Measurements from ENCODE around the gene SNTA1.
"Not testable (repeated sequence)": the region's sequence is repeated elsewhere in the genome, so short reads cannot be mapped to it uniquely, and the experiment has no call there.

Gene SNTA1

GRCh38 chr20:33401184-33401920, 42.2 kb downstream of the SNTA1 start, which contains the start of gene CDK5RAP1:
CDK5RAP1 (minus strand) TSS chr20:33401519; CDS start chr20:33397064, 4,455 bp downstream.
- FAIRE-seq, result peak; percentile 82
- peak; percentile 66 for DNase-seq (ENCODE audit: extremely low spot score, insufficient read length, low read depth)

- FAIRE-seq, result no peak
Measured at GRCh38 chr20:33400812-33401183, 42.8 kb downstream of the SNTA1 start.

GRCh38 chr20:33399924-33400323, 43.6 kb downstream of the SNTA1 start:
- no peak for FAIRE-seq
- DNase-seq (ENCODE audit: extremely low spot score, insufficient read length, low read depth), result no peak

More at GRCh38 chr20:33400812-33401183, 42.8 kb downstream of the SNTA1 start:
- DNase-seq (ENCODE audit: extremely low spot score, insufficient read length, low read depth), result no peak

GRCh38 chr20:33394718-33395117, 48.8 kb downstream of the SNTA1 start:
- DNase-seq (ENCODE audit: extremely low spot score, insufficient read length, low read depth) (no peak), FAIRE-seq (no peak)

GRCh38 chr20:33393609-33394008, 50.0 kb downstream of the SNTA1 start:
- FAIRE-seq, result no peak
- no peak for DNase-seq (ENCODE audit: extremely low spot score, insufficient read length, low read depth)

- DNase-seq (ENCODE audit: extremely low spot score, insufficient read length, low read depth) (no peak), FAIRE-seq (no peak)
Measured at GRCh38 chr20:33391722-33392415, 51.7 kb downstream of the SNTA1 start.

GRCh38 chr20:33389326-33389725, 54.2 kb downstream of the SNTA1 start:
- DNase-seq (ENCODE audit: extremely low spot score, insufficient read length, low read depth); FAIRE-seq: not testable (repeated sequence)

GRCh38 chr20:33388268-33388667, 55.3 kb downstream of the SNTA1 start:
- FAIRE-seq, result no peak
- no peak for DNase-seq (ENCODE audit: extremely low spot score, insufficient read length, low read depth)

- FAIRE-seq, result no peak
Measured at GRCh38 chr20:33387177-33387576, 56.4 kb downstream of the SNTA1 start.

GRCh38 chr20:33386673-33387072, 56.9 kb downstream of the SNTA1 start:
- DNase-seq (ENCODE audit: extremely low spot score, insufficient read length, low read depth), result no peak

More at GRCh38 chr20:33387177-33387576, 56.4 kb downstream of the SNTA1 start:
- DNase-seq (ENCODE audit: extremely low spot score, insufficient read length, low read depth), result no peak

GRCh38 chr20:33377366-33377765, 66.2 kb downstream of the SNTA1 start:
- FAIRE-seq, result no peak
- DNase-seq (ENCODE audit: extremely low spot score, insufficient read length, low read depth), result no peak

More at GRCh38 chr20:33386673-33387072, 56.9 kb downstream of the SNTA1 start:
- FAIRE-seq, result no peak

GRCh38 chr20:33373735-33374605, 69.6 kb downstream of the SNTA1 start:
- FAIRE-seq (no peak), DNase-seq (ENCODE audit: extremely low spot score, insufficient read length, low read depth) (no peak)

GRCh38 chr20:33372993-33373441, 70.5 kb downstream of the SNTA1 start:
- FAIRE-seq, result no peak
- DNase-seq (ENCODE audit: extremely low spot score, insufficient read length, low read depth), result no peak

- DNase-seq (ENCODE audit: extremely low spot score, insufficient read length, low read depth) (peak; percentile 11), FAIRE-seq (peak; percentile 73)
Measured at GRCh38 chr20:33370291-33370690, 73.3 kb downstream of the SNTA1 start.

- DNase-seq (ENCODE audit: extremely low spot score, insufficient read length, low read depth) (no peak), FAIRE-seq (no peak)
Measured at GRCh38 chr20:33362898-33363297, 80.7 kb downstream of the SNTA1 start.

- DNase-seq (ENCODE audit: extremely low spot score, insufficient read length, low read depth), result no peak
- FAIRE-seq, result no peak
Measured at GRCh38 chr20:33359399-33360261, 83.9 kb downstream of the SNTA1 start.
